ENCODE data around the gene GCNT3.

GCNT3 gene

DNA sequence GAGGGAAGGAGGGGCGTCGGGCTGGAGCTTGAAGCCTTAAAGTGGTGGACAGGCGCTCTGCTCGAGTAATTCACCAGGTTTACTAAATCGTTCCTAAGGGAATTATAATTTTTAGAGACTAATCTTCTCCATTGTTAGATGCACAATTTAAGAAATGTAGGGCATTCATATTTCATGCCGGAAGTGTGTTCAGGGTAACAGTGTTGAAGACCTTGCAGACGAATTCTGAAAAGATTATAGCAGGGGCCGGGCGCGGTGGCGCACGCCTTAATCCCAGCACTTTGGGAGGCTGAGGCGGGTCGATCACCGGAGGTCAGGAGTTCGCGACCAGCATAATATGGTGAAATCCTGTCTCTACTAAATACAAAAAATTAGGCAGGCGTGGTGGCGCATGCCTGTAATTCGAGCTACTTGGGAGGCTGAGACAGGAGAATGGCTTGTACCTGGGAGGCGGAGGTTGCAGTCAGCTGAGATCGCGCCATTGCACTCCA lies 46.1 kb downstream of the GCNT3 start:
- peak overlapping the region; percentile 62 for H3K4me3 ChIP-seq (ENCODE audit: low read length)
- no peak for DNase-seq (ENCODE audit: low read depth)
- TF ChIP-seq, protein P1, sequence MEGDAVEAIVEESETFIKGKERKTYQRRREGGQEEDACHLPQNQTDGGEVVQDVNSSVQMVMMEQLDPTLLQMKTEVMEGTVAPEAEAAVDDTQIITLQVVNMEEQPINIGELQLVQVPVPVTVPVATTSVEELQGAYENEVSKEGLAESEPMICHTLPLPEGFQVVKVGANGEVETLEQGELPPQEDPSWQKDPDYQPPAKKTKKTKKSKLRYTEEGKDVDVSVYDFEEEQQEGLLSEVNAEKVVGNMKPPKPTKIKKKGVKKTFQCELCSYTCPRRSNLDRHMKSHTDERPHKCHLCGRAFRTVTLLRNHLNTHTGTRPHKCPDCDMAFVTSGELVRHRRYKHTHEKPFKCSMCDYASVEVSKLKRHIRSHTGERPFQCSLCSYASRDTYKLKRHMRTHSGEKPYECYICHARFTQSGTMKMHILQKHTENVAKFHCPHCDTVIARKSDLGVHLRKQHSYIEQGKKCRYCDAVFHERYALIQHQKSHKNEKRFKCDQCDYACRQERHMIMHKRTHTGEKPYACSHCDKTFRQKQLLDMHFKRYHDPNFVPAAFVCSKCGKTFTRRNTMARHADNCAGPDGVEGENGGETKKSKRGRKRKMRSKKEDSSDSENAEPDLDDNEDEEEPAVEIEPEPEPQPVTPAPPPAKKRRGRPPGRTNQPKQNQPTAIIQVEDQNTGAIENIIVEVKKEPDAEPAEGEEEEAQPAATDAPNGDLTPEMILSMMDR (IDR thresholded peaks at IDR 0.05; ENCODE audit: insufficient read depth, low read depth, low read length, missing control alignments), result no peak

DNA sequence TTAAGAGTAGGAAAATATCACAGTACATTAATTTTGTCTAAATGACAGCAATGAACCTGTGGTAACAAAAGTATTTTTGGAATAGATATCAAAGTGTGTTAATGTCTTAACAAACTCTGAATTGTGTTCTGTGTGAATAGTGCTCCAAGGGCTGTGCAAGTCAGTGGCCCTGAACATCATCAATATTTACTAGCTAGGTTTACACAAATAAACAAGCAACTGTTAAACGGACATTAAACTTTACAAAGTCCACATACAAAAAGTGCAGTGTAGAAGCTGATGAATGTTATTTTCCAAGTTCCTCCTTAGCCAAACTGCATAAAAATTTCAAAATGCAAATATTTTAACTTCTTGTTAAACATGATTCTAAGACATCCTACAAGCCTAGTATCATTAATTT lies 47.8 kb downstream of the GCNT3 start:
- TF ChIP-seq, protein P1 (IDR thresholded peaks at IDR 0.05; ENCODE audit: insufficient read depth, low read depth, low read length, missing control alignments), result no peak
- no peak for DNase-seq (ENCODE audit: low read depth)
- no peak overlapping the region for H3K4me3 ChIP-seq (ENCODE audit: low read length)

DNA sequence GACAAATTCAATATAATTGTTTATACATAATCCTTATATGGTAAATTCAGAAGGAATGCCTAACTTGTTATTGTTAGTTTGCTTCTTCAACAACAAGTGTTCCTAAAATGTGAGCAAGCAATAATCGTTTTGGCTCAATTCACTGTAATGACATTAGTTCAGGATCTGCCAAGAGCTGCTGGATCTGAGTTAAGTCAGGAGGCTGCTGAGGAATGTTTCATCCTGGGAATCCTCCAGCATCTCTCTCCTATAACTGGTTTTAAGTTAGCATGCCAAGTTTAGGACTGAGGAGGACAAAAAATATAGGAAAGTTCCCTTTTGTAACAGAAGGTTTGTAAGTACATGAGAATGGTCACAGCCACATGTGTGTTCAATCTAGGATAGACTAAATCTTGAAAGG lies 50.7 kb downstream of the GCNT3 start:
- DNase-seq (ENCODE audit: low read depth), result no peak
- no peak overlapping the region for H3K4me3 ChIP-seq (ENCODE audit: low read length)
- TF ChIP-seq, protein P1 (IDR thresholded peaks at IDR 0.05; ENCODE audit: insufficient read depth, low read depth, low read length, missing control alignments), result no peak

DNA sequence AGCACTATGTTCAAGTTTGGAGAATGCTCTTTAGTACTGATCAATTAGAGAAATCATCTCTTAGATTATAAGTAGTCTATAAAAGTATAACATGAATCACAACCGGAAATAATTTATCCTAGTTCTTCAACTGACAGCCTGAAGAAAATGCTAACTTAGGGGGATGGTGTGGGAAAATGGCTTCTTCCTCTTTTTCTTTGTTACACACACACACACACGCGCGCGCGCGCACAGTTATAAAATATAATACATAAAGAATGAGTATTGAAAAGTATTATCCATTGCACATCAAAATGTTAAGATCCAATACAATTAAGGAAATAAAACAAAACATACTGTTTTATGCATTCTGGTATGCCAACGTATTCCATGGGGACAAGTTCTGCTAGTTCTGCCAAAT lies 57.0 kb downstream of the GCNT3 start:
- TF ChIP-seq, protein P1 (IDR thresholded peaks at IDR 0.05; ENCODE audit: insufficient read depth, low read depth, low read length, missing control alignments), result no peak
- no peak overlapping the region for H3K4me3 ChIP-seq (ENCODE audit: low read length)
- no peak for DNase-seq (ENCODE audit: low read depth)

All from epithelial cell of esophagus (primary cell).